Karpas-422 (cell line): ENCODE measurements around the gene RIPK4. TPM values are rescaled to one million over a fixed set of nuclear protein-coding genes. Genes with fewer than 3 reads are reported as not detected.

Experiments used
- DNase-seq: peaks from one replicate; pipeline ENCODE4 v3.0.0-alpha.2; 2015
- H2AFZ ChIP-seq: fragments of 200-600 bp; sonication (generic); 2 replicates; pipeline ENCODE4 v1.6.1; 2014; ENCODE audit warnings: antibody characterized with exemption, low read length, mixed read lengths
- H3K27ac ChIP-seq: fragments of 200-600 bp; sonication (generic); 2 replicates; pipeline ENCODE4 v1.5.1; 2014; ENCODE audit warnings: mild to moderate bottlenecking, low read length, moderate library complexity
- H3K27me3 ChIP-seq: fragments of 200-600 bp; sonication (generic); 2 replicates; pipeline ENCODE4 v1.6.1; 2014; ENCODE audit warnings: low read length, mixed read lengths
- H3K36me3 ChIP-seq: fragments of 200-600 bp; sonication (generic); 2 replicates; pipeline ENCODE4 v1.6.1; 2014; ENCODE audit warnings: low read length, mixed read lengths; ENCODE audit not compliant: insufficient read depth
- H3K4me1 ChIP-seq: fragments of 200-600 bp; sonication (generic); 2 replicates; pipeline ENCODE4 v1.6.1; 2014; ENCODE audit warnings: mild to moderate bottlenecking, low read length, mixed read lengths
- H3K4me2 ChIP-seq: fragments of 200-600 bp; sonication (generic); 2 replicates; pipeline ENCODE4 v1.6.1; 2014; ENCODE audit warnings: low read length, low read depth, mild to moderate bottlenecking; ENCODE audit not compliant: poor library complexity, severe bottlenecking
- H3K4me3 ChIP-seq: fragments of 200-600 bp; sonication (generic); 2 replicates; pipeline ENCODE4 v1.5.1; 2014; ENCODE audit warnings: mild to moderate bottlenecking, antibody characterized with exemption, low read length, mixed read lengths
- H3K79me2 ChIP-seq: fragments of 200-600 bp; sonication (generic); 2 replicates; pipeline ENCODE4 v1.6.1; 2014; ENCODE audit warnings: mild to moderate bottlenecking, low read length, mixed read lengths
- H3K9ac ChIP-seq: fragments of 200-600 bp; sonication (generic); 2 replicates; pipeline ENCODE4 v1.6.0; 2014; ENCODE audit warnings: low read length
- H3K9me2 ChIP-seq: fragments of 200-600 bp; sonication (generic), shearing (Covaris generic); replicated peaks from 2 replicates; pipeline ENCODE4 v1.6.0; 2014; ENCODE audit warnings: mild to moderate bottlenecking, low read length, moderate library complexity; ENCODE audit not compliant: insufficient read depth
- H3K9me3 ChIP-seq: fragments of 300-700, 200-600 bp; sonication (generic); 2 replicates; pipeline ENCODE4 v1.6.1; 2014; ENCODE audit warnings: low read length, mixed read lengths
- H4K20me1 ChIP-seq: fragments of 200-600 bp; sonication (generic); 2 replicates; pipeline ENCODE4 v1.6.1; 2014; ENCODE audit warnings: mild to moderate bottlenecking, antibody characterized with exemption, low read length, low read depth; ENCODE audit not compliant: insufficient read depth
- total RNA-seq: library from RNA; depleted of rRNA; stranded (reverse); fragments of >200 nt; shearing (Covaris generic); gene quantifications from 2 replicates; pipeline ENCODE4 v1.2.3, GENCODE V29; 2014; ENCODE audit warnings: low replicate concordance

Gene RIPK4
- total RNA-seq, 1 experiment from 2014 or later = not detected

- no peaks in the 10 kb centered on the region for H3K4me1 ChIP-seq
- no peaks in the 10 kb centered on the region for H3K79me2 ChIP-seq
- no peak overlapping the region for H3K27ac ChIP-seq
- H3K9me3 ChIP-seq = peaks cover 4% of the 10 kb centered on the region; the same call in 1 of the 2 replicates
- peaks cover 4% of the 10 kb centered on the region; the same call in 1 of the 2 replicates for H3K36me3 ChIP-seq
- no peak for DNase-seq
- no peaks in the 10 kb centered on the region for H4K20me1 ChIP-seq
- H3K9ac ChIP-seq = no peak overlapping the region
- H3K4me2 ChIP-seq = no peak overlapping the region
- H3K4me3 ChIP-seq = no peak overlapping the region
- H3K27me3 ChIP-seq = no peaks in the 10 kb centered on the region
- no peaks in the 10 kb centered on the region for H3K9me2 ChIP-seq
- H2AFZ ChIP-seq = no peak overlapping the region
Observed at GRCh38 chr21:41808094-41808493, 41.2 kb upstream of the RIPK4 start.

- H3K79me2 ChIP-seq = no peaks in the 10 kb centered on the region
Observed at GRCh38 chr21:41806773-41807172, 39.9 kb upstream of the RIPK4 start.

GRCh38 chr21:41805643-41806042, 38.8 kb upstream of the RIPK4 start:
- H3K9me2 ChIP-seq = no peaks in the 10 kb centered on the region
- H3K4me2 ChIP-seq = no peak overlapping the region
- no peaks in the 10 kb centered on the region; the same call in 1 of the 2 replicates for H3K36me3 ChIP-seq
- H3K27me3 ChIP-seq = no peaks in the 10 kb centered on the region
- H4K20me1 ChIP-seq = no peaks in the 10 kb centered on the region
- no peak overlapping the region for H3K27ac ChIP-seq
- H3K9ac ChIP-seq = no peak overlapping the region
- H3K4me3 ChIP-seq = no peak overlapping the region
- H3K4me1 ChIP-seq = no peaks in the 10 kb centered on the region
- no peak overlapping the region for H2AFZ ChIP-seq
- H3K9me3 ChIP-seq = peaks cover 4% of the 10 kb centered on the region; the same call in 1 of the 2 replicates
- no peak for DNase-seq
- H3K79me2 ChIP-seq = no peaks in the 10 kb centered on the region

More at GRCh38 chr21:41806773-41807172, 39.9 kb upstream of the RIPK4 start:
- H3K9me2 ChIP-seq = no peaks in the 10 kb centered on the region
- H3K27ac ChIP-seq = no peak overlapping the region
- H3K36me3 ChIP-seq = peaks cover 4% of the 10 kb centered on the region; the same call in 1 of the 2 replicates
- DNase-seq = no peak
- H3K9ac ChIP-seq = no peak overlapping the region
- no peaks in the 10 kb centered on the region for H4K20me1 ChIP-seq
- H3K4me3 ChIP-seq = no peak overlapping the region
- H2AFZ ChIP-seq = no peak overlapping the region
- no peaks in the 10 kb centered on the region for H3K27me3 ChIP-seq
- peaks cover 4% of the 10 kb centered on the region; the same call in 1 of the 2 replicates for H3K9me3 ChIP-seq
- no peak overlapping the region for H3K4me2 ChIP-seq
- H3K4me1 ChIP-seq = no peaks in the 10 kb centered on the region

- Histone ChIP-seq H3K36me3 (no peaks in the 10 kb centered on the region; the same call in 1 of the 2 replicates), H3K79me2 (no peaks in the 10 kb centered on the region), H2AFZ (no peak overlapping the region), H3K27ac (no peak overlapping the region), H3K9me3 (peaks cover 4% of the 10 kb centered on the region; the same call in 1 of the 2 replicates), H3K4me3 (no peak overlapping the region), H3K4me2 (no peak overlapping the region), H3K4me1 (no peaks in the 10 kb centered on the region), H3K9me2 (no peaks in the 10 kb centered on the region), H3K9ac (no peak overlapping the region), H3K27me3 (no peaks in the 10 kb centered on the region), H4K20me1 (no peaks in the 10 kb centered on the region)
- DNase-seq = no peak
Observed at GRCh38 chr21:41805038-41805437, 38.2 kb upstream of the RIPK4 start.

GRCh38 chr21:41804381-41804780, 37.5 kb upstream of the RIPK4 start:
- H4K20me1 ChIP-seq = no peaks in the 10 kb centered on the region
- H3K9me2 ChIP-seq = no peaks in the 10 kb centered on the region
- no peaks in the 10 kb centered on the region for H3K4me1 ChIP-seq
- H2AFZ ChIP-seq = no peak overlapping the region
- H3K4me3 ChIP-seq = no peak overlapping the region
- no peak overlapping the region for H3K9ac ChIP-seq
- H3K79me2 ChIP-seq = no peaks in the 10 kb centered on the region
- DNase-seq = no peak
- H3K27ac ChIP-seq = no peak overlapping the region
- no peaks in the 10 kb centered on the region; the same call in 1 of the 2 replicates for H3K36me3 ChIP-seq
- no peak overlapping the region for H3K4me2 ChIP-seq
- H3K9me3 ChIP-seq = peaks cover 4% of the 10 kb centered on the region; the same call in 1 of the 2 replicates
- no peaks in the 10 kb centered on the region for H3K27me3 ChIP-seq

GRCh38 chr21:41803316-41803715, 36.5 kb upstream of the RIPK4 start:
- Histone ChIP-seq H3K79me2 (no peaks in the 10 kb centered on the region), H3K9me3 (peaks cover 4% of the 10 kb centered on the region; the same call in 1 of the 2 replicates), H3K36me3 (no peaks in the 10 kb centered on the region), H3K9ac (no peak overlapping the region), H3K27me3 (no peaks in the 10 kb centered on the region), H3K4me3 (no peak overlapping the region), H3K9me2 (no peaks in the 10 kb centered on the region), H4K20me1 (0 out of 2 replicates have a peak, but pooled peaks cover 3% of the 10 kb centered on the region), H3K4me2 (no peak overlapping the region), H2AFZ (no peak overlapping the region), H3K27ac (no peak overlapping the region), H3K4me1 (no peaks in the 10 kb centered on the region)
- DNase-seq = no peak

GRCh38 chr21:41802684-41803083, 35.8 kb upstream of the RIPK4 start:
- H3K4me1 ChIP-seq = no peaks in the 10 kb centered on the region
- no peak overlapping the region for H3K4me2 ChIP-seq
- no peak overlapping the region for H2AFZ ChIP-seq
- no peaks in the 10 kb centered on the region for H3K79me2 ChIP-seq
- no peaks in the 10 kb centered on the region for H3K9me2 ChIP-seq
- peaks cover 4% of the 10 kb centered on the region; the same call in 1 of the 2 replicates for H3K9me3 ChIP-seq
- H3K36me3 ChIP-seq = no peaks in the 10 kb centered on the region
- 0 out of 2 replicates have a peak, but pooled peaks cover 3% of the 10 kb centered on the region for H4K20me1 ChIP-seq
- H3K9ac ChIP-seq = no peak overlapping the region
- no peak overlapping the region for H3K27ac ChIP-seq
- no peaks in the 10 kb centered on the region for H3K27me3 ChIP-seq
- no peak for DNase-seq
- H3K4me3 ChIP-seq = no peak overlapping the region

- Histone ChIP-seq H3K9me2 (no peaks in the 10 kb centered on the region), H3K4me1 (no peaks in the 10 kb centered on the region), H3K4me2 (no peak overlapping the region), H3K79me2 (no peaks in the 10 kb centered on the region), H3K9ac (no peak overlapping the region), H4K20me1 (0 out of 2 replicates have a peak, but pooled peaks cover 3% of the 10 kb centered on the region), H3K36me3 (no peaks in the 10 kb centered on the region), H2AFZ (no peak overlapping the region), H3K27ac (no peak overlapping the region), H3K27me3 (no peaks in the 10 kb centered on the region), H3K4me3 (no peak overlapping the region), H3K9me3 (peaks cover 4% of the 10 kb centered on the region; the same call in 1 of the 2 replicates)
- DNase-seq = no peak
Observed at GRCh38 chr21:41802198-41802584, 35.3 kb upstream of the RIPK4 start.
